ENCODE results near the gene RBCK1.

Gene RBCK1

GRCh38 chr20:430091-430999, 22.2 kb downstream of the RBCK1 start:
- no peak overlapping the region for H3K4me3 Mint-ChIP-seq
- H3K27ac Mint-ChIP-seq = peak overlapping the region; percentile 26
- peaks cover 46% of the 10 kb centered on the region for H3K36me3 Mint-ChIP-seq (ENCODE audit: low read depth)
- no peaks in the 10 kb centered on the region for H3K27me3 Mint-ChIP-seq (ENCODE audit: low read depth)
- H3K4me1 Mint-ChIP-seq (ENCODE audit: low read depth) = peaks cover 35% of the 10 kb centered on the region
- no peaks in the 10 kb centered on the region for H3K9me3 Mint-ChIP-seq

- no peak overlapping the region for H3K4me3 Mint-ChIP-seq
Observed at GRCh38 chr20:431012-431904, 23.2 kb downstream of the RBCK1 start.

GRCh38 chr20:432208-432607, 24.1 kb downstream of the RBCK1 start:
- Mint-ChIP-seq H3K27me3 (ENCODE audit: low read depth) (no peaks in the 10 kb centered on the region), H3K36me3 (ENCODE audit: low read depth) (peaks cover 52% of the 10 kb centered on the region), H3K4me3 (no peak overlapping the region), H3K9me3 (no peaks in the 10 kb centered on the region), H3K4me1 (ENCODE audit: low read depth) (peaks cover 33% of the 10 kb centered on the region), H3K27ac (peak overlapping the region; percentile 79)

More at GRCh38 chr20:431012-431904, 23.2 kb downstream of the RBCK1 start:
- Mint-ChIP-seq H3K36me3 (ENCODE audit: low read depth) (peaks cover 52% of the 10 kb centered on the region), H3K9me3 (no peaks in the 10 kb centered on the region), H3K4me1 (ENCODE audit: low read depth) (peaks cover 38% of the 10 kb centered on the region), H3K27me3 (ENCODE audit: low read depth) (no peaks in the 10 kb centered on the region), H3K27ac (peak overlapping the region; percentile 63)

GRCh38 chr20:432677-433299, 24.7 kb downstream of the RBCK1 start:
- H3K27me3 Mint-ChIP-seq (ENCODE audit: low read depth) = no peaks in the 10 kb centered on the region
- H3K27ac Mint-ChIP-seq = peak overlapping the region; percentile 93
- peak overlapping the region; percentile 63 for H3K4me3 Mint-ChIP-seq
- H3K9me3 Mint-ChIP-seq = no peaks in the 10 kb centered on the region
- peaks cover 37% of the 10 kb centered on the region for H3K4me1 Mint-ChIP-seq (ENCODE audit: low read depth)
- peaks cover 55% of the 10 kb centered on the region for H3K36me3 Mint-ChIP-seq (ENCODE audit: low read depth)

- peak overlapping the region; percentile 93 for H3K27ac Mint-ChIP-seq
- peaks cover 56% of the 10 kb centered on the region for H3K36me3 Mint-ChIP-seq (ENCODE audit: low read depth)
- H3K4me3 Mint-ChIP-seq = peak overlapping the region; percentile 63
- no peaks in the 10 kb centered on the region for H3K27me3 Mint-ChIP-seq (ENCODE audit: low read depth)
- H3K4me1 Mint-ChIP-seq (ENCODE audit: low read depth) = peaks cover 44% of the 10 kb centered on the region
- H3K9me3 Mint-ChIP-seq = no peaks in the 10 kb centered on the region
Observed at GRCh38 chr20:433300-433975, 25.3 kb downstream of the RBCK1 start.

- Mint-ChIP-seq H3K4me3 (no peak overlapping the region), H3K27ac (peak overlapping the region; percentile 52), H3K9me3 (no peaks in the 10 kb centered on the region), H3K27me3 (ENCODE audit: low read depth) (no peaks in the 10 kb centered on the region), H3K36me3 (ENCODE audit: low read depth) (peaks cover 63% of the 10 kb centered on the region), H3K4me1 (ENCODE audit: low read depth) (peaks cover 52% of the 10 kb centered on the region)
Observed at GRCh38 chr20:434221-434620, 26.1 kb downstream of the RBCK1 start.

- peak overlapping the region; percentile 52 for H3K27ac Mint-ChIP-seq
- H3K36me3 Mint-ChIP-seq (ENCODE audit: low read depth) = peaks cover 66% of the 10 kb centered on the region
- peaks cover 58% of the 10 kb centered on the region for H3K4me1 Mint-ChIP-seq (ENCODE audit: low read depth)
Observed at GRCh38 chr20:434661-435419, 26.7 kb downstream of the RBCK1 start.

GRCh38 chr20:435558-435957, 27.5 kb downstream of the RBCK1 start:
- no peak overlapping the region for H3K4me3 Mint-ChIP-seq
- H3K36me3 Mint-ChIP-seq (ENCODE audit: low read depth) = peaks cover 68% of the 10 kb centered on the region
- H3K9me3 Mint-ChIP-seq = no peaks in the 10 kb centered on the region
- no peak overlapping the region for H3K27ac Mint-ChIP-seq
- peaks cover 60% of the 10 kb centered on the region for H3K4me1 Mint-ChIP-seq (ENCODE audit: low read depth)
- H3K27me3 Mint-ChIP-seq (ENCODE audit: low read depth) = no peaks in the 10 kb centered on the region

More at GRCh38 chr20:434661-435419, 26.7 kb downstream of the RBCK1 start:
- Mint-ChIP-seq H3K27me3 (ENCODE audit: low read depth) (no peaks in the 10 kb centered on the region), H3K4me3 (peak overlapping the region; percentile 37), H3K9me3 (no peaks in the 10 kb centered on the region)

GRCh38 chr20:436476-436875, 28.4 kb downstream of the RBCK1 start:
- no peaks in the 10 kb centered on the region for H3K27me3 Mint-ChIP-seq (ENCODE audit: low read depth)
- H3K9me3 Mint-ChIP-seq = no peaks in the 10 kb centered on the region
- H3K36me3 Mint-ChIP-seq (ENCODE audit: low read depth) = peaks cover 72% of the 10 kb centered on the region
- peaks cover 64% of the 10 kb centered on the region for H3K4me1 Mint-ChIP-seq (ENCODE audit: low read depth)
- H3K27ac Mint-ChIP-seq = no peak overlapping the region
- H3K4me3 Mint-ChIP-seq = no peak overlapping the region

- Mint-ChIP-seq H3K4me3 (peak overlapping the region; percentile 80), H3K36me3 (ENCODE audit: low read depth) (peaks cover 76% of the 10 kb centered on the region), H3K27ac (peak overlapping the region; percentile 88), H3K4me1 (ENCODE audit: low read depth) (peaks cover 59% of the 10 kb centered on the region), H3K27me3 (ENCODE audit: low read depth) (no peaks in the 10 kb centered on the region), H3K9me3 (no peaks in the 10 kb centered on the region)
Observed at GRCh38 chr20:437787-438486, 29.8 kb downstream of the RBCK1 start.

GRCh38 chr20:438571-439469, 30.7 kb downstream of the RBCK1 start:
- no peaks in the 10 kb centered on the region for H3K9me3 Mint-ChIP-seq
- peaks cover 52% of the 10 kb centered on the region for H3K4me1 Mint-ChIP-seq (ENCODE audit: low read depth)
- peak overlapping the region; percentile 80 for H3K4me3 Mint-ChIP-seq
- peak overlapping the region; percentile 88 for H3K27ac Mint-ChIP-seq
- H3K27me3 Mint-ChIP-seq (ENCODE audit: low read depth) = no peaks in the 10 kb centered on the region
- peaks cover 76% of the 10 kb centered on the region for H3K36me3 Mint-ChIP-seq (ENCODE audit: low read depth)

- H3K4me1 Mint-ChIP-seq (ENCODE audit: low read depth) = peaks cover 41% of the 10 kb centered on the region
- peaks cover 76% of the 10 kb centered on the region for H3K36me3 Mint-ChIP-seq (ENCODE audit: low read depth)
- H3K27me3 Mint-ChIP-seq (ENCODE audit: low read depth) = no peaks in the 10 kb centered on the region
- H3K9me3 Mint-ChIP-seq = no peaks in the 10 kb centered on the region
- H3K27ac Mint-ChIP-seq = no peak overlapping the region
- H3K4me3 Mint-ChIP-seq = no peak overlapping the region
Observed at GRCh38 chr20:440148-440547, 32.0 kb downstream of the RBCK1 start.
